ENCODE results near the gene RALBP1. TPM values are rescaled to one million over a fixed set of nuclear protein-coding genes. Genes with fewer than 3 reads are reported as not detected.

Gene RALBP1
- total RNA-seq, 1 experiment from 2014 or later, result 66.2 TPM

DNA sequence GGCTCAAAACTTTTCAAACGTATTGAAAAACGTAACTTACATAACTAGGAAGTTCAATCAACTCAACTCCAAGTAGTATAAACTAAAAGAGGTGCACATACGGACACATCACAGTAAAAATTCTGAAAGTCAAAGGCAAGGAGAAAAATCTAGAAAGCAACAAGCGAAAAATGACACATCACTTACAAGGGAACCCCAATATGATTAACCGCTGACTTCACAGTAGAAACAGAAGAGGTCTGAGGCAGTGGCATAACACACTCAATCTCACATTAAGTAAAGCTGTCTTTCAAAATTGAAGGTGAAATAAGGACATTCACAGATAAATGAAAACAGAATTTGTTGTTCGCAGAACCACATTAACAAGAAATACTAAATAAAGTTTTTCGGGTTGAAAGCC lies 106.4 kb downstream of the RALBP1 start:
- no TSS peak for BruUV-seq (replicated peaks)
- ChIA-PET CTCF (no interaction called here), POLR2A (no interaction called here), RAD21 (ENCODE audit: low non-redundant PET in 1 of 2, low total read pairs in 2 of 2, uncharacterized antibody in 2 of 2, unreplicated experiment in 2 of 2) (no interaction called here)
- Histone ChIP-seq H3K4me1 (ENCODE audit: control insufficient read depth in 1 of 2, insufficient read depth in 2 of 2, low read length in 2 of 2) (peaks cover 0 to 9% of the 10 kb centered on the region in 2 experiments; a peak in 2 of 4 replicates), H3K9me3 (ENCODE audit: control insufficient read depth in 1 of 2, insufficient read depth in 1 of 2, low read depth in 1 of 2, low read length in 2 of 2) (no peaks in the 10 kb centered on the region), H3K4me2 (ENCODE audit: low read length) (no peak overlapping the region), H4K20me1 (ENCODE audit: insufficient read depth) (no peaks in the 10 kb centered on the region; the same call in 1 of the 2 replicates), H3K27ac (ENCODE audit: low read depth, low read length) (no peak overlapping the region), H2AFZ (ENCODE audit: low read depth, low read length, poor library complexity, severe bottlenecking) (no peak overlapping the region), H3K9ac (ENCODE audit: low read length) (no peak overlapping the region), H3K27me3 (ENCODE audit: insufficient read depth, low read length) (no peaks in the 10 kb centered on the region), H3K4me3 (replicated peaks in 1 of 2; ENCODE audit: low read depth in 1 of 2, low read length in 2 of 2) (no peak overlapping the region), H3K36me3 (ENCODE audit: control insufficient read depth in 1 of 2, insufficient read depth in 2 of 2, low read length in 2 of 2) (peaks cover 0 to 12% of the 10 kb centered on the region in 2 experiments; a peak in 2 of 4 replicates), H3K79me2 (ENCODE audit: insufficient read depth, low read length) (peaks cover 22% of the 10 kb centered on the region; the same call in 1 of the 2 replicates), H3K9me2 (ENCODE audit: insufficient read depth) (no peaks in the 10 kb centered on the region)
- no peak for DNase-seq (ENCODE audit: low read depth, low spot score)
- no peak for TF ChIP-seq EGR1 (IDR thresholded peaks at IDR 0.05; ENCODE audit: low read depth)
- no peak for TF ChIP-seq RAD21 (IDR thresholded peaks at IDR 0.05; ENCODE audit: low read depth)
- TF ChIP-seq, protein P1, sequence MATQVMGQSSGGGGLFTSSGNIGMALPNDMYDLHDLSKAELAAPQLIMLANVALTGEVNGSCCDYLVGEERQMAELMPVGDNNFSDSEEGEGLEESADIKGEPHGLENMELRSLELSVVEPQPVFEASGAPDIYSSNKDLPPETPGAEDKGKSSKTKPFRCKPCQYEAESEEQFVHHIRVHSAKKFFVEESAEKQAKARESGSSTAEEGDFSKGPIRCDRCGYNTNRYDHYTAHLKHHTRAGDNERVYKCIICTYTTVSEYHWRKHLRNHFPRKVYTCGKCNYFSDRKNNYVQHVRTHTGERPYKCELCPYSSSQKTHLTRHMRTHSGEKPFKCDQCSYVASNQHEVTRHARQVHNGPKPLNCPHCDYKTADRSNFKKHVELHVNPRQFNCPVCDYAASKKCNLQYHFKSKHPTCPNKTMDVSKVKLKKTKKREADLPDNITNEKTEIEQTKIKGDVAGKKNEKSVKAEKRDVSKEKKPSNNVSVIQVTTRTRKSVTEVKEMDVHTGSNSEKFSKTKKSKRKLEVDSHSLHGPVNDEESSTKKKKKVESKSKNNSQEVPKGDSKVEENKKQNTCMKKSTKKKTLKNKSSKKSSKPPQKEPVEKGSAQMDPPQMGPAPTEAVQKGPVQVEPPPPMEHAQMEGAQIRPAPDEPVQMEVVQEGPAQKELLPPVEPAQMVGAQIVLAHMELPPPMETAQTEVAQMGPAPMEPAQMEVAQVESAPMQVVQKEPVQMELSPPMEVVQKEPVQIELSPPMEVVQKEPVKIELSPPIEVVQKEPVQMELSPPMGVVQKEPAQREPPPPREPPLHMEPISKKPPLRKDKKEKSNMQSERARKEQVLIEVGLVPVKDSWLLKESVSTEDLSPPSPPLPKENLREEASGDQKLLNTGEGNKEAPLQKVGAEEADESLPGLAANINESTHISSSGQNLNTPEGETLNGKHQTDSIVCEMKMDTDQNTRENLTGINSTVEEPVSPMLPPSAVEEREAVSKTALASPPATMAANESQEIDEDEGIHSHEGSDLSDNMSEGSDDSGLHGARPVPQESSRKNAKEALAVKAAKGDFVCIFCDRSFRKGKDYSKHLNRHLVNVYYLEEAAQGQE (IDR thresholded peaks at IDR 0.05; ENCODE audit: low read depth), result no peak
- intact Hi-C loops (cut with micrococcal nuclease), result no loop called here
- ATAC-seq, result no peak

DNA sequence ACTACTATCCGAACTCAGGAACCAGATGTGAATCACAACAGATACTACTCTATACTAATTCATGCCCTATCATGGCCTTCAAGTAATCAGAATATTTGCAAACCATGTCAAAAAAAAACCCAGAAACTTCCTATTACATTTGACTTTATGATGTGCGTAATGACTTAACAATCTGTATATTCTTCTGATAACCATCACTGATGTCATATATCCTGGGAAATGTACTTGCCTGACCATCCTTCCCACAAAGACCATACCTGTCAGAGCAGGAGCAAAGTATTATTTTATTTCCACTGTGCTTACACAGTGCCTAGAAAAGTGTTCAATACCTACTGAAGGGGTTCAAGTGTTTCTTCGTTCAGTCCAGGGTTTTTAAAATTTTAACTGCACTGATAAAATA lies 111.5 kb downstream of the RALBP1 start:
- intact Hi-C loops (cut with micrococcal nuclease), result no loop called here
- DNase-seq (ENCODE audit: low read depth, low spot score), result no peak
- no peak overlapping the region for H3K9ac ChIP-seq (ENCODE audit: low read length)
- no peak overlapping the region for H2AFZ ChIP-seq (ENCODE audit: low read depth, low read length, poor library complexity, severe bottlenecking)
- RAD21 ChIA-PET (ENCODE audit: low non-redundant PET in 1 of 2, low total read pairs in 2 of 2, uncharacterized antibody in 2 of 2, unreplicated experiment in 2 of 2), result no interaction called here
- no peak overlapping the region for H3K4me2 ChIP-seq (ENCODE audit: low read length)
- no peak for ATAC-seq
- no peaks in the 10 kb centered on the region for H3K9me3 ChIP-seq (ENCODE audit: control insufficient read depth in 1 of 2, insufficient read depth in 1 of 2, low read depth in 1 of 2, low read length in 2 of 2)
- no TSS peak for BruUV-seq (replicated peaks)
- 0 out of 2 replicates have a peak, but pooled peaks cover 11% of the 10 kb centered on the region for H3K79me2 ChIP-seq (ENCODE audit: insufficient read depth, low read length)
- H3K27ac ChIP-seq (ENCODE audit: low read depth, low read length), result no peak overlapping the region
- H3K36me3 ChIP-seq (ENCODE audit: control insufficient read depth in 1 of 2, insufficient read depth in 2 of 2, low read length in 2 of 2), result peaks cover 4 to 10% of the 10 kb centered on the region in 2 experiments; a peak in 2 of 4 replicates
- no peaks in the 10 kb centered on the region for H3K4me1 ChIP-seq (ENCODE audit: control insufficient read depth in 1 of 2, insufficient read depth in 2 of 2, low read length in 2 of 2)
- CTCF ChIA-PET, result no interaction called here
- no peak overlapping the region for H3K4me3 ChIP-seq (replicated peaks in 1 of 2; ENCODE audit: low read depth in 1 of 2, low read length in 2 of 2)
- H3K9me2 ChIP-seq (ENCODE audit: insufficient read depth), result no peaks in the 10 kb centered on the region
- POLR2A ChIA-PET, result no interaction called here
- no peaks in the 10 kb centered on the region for H3K27me3 ChIP-seq (ENCODE audit: insufficient read depth, low read length)
- no peaks in the 10 kb centered on the region; the same call in 1 of the 2 replicates for H4K20me1 ChIP-seq (ENCODE audit: insufficient read depth)
- TF ChIP-seq, protein P1 (IDR thresholded peaks at IDR 0.05; ENCODE audit: low read depth), result no peak
- TF ChIP-seq SP1 (IDR thresholded peaks at IDR 0.05; ENCODE audit: low read depth) (no peak), ZNF274 (IDR thresholded peaks at IDR 0.05; ENCODE audit: low read depth, low read length) (no peak), CEBPB (IDR thresholded peaks at IDR 0.05; ENCODE audit: low read depth) (no peak), POLR2A (IDR thresholded peaks at IDR 0.05; ENCODE audit: borderline replicate concordance, extremely low read depth, insufficient read depth, insufficient read length) (no peak), EZH2 (IDR thresholded peaks at IDR 0.05) (no peak)
- TF ChIP-seq, protein P2, sequence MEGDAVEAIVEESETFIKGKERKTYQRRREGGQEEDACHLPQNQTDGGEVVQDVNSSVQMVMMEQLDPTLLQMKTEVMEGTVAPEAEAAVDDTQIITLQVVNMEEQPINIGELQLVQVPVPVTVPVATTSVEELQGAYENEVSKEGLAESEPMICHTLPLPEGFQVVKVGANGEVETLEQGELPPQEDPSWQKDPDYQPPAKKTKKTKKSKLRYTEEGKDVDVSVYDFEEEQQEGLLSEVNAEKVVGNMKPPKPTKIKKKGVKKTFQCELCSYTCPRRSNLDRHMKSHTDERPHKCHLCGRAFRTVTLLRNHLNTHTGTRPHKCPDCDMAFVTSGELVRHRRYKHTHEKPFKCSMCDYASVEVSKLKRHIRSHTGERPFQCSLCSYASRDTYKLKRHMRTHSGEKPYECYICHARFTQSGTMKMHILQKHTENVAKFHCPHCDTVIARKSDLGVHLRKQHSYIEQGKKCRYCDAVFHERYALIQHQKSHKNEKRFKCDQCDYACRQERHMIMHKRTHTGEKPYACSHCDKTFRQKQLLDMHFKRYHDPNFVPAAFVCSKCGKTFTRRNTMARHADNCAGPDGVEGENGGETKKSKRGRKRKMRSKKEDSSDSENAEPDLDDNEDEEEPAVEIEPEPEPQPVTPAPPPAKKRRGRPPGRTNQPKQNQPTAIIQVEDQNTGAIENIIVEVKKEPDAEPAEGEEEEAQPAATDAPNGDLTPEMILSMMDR (IDR thresholded peaks at IDR 0.05 in 2 of 3, conservative IDR thresholded peaks at IDR 0.05 in 1 of 3; ENCODE audit: borderline replicate concordance in 1 of 3, insufficient read depth in 1 of 3, low read depth in 2 of 3, low read length in 2 of 3), result no peak
